Stimulated activated CD8-positive, alpha-beta memory T cell treated with anti-CD3 and anti-CD28 coated beads, Interleukin-4, amount 100 ng/mL, for 4 hours (primary cell): Measurements from ENCODE around the gene INSYN2A.

Source experiments
- DNase-seq, 2 donors: peaks; one replicate each; pipeline ENCODE4 v3.0.0-alpha.2; 2020; ENCODE audit warnings: low read depth in 2 of 2, low spot score in 1 of 2

INSYN2A gene

GRCh38 chr10:127196282-127197153 lies at the start of gene INSYN2A:
Gene INSYN2A, minus strand, starts transcription at chr10:127196591. Its CDS starts 20,196 bp downstream, at chr10:127176395.
- DNase-seq, result no peak

GRCh38 chr10:127245456-127245855 lies 49.1 kb upstream of the INSYN2A start:
- no peak for DNase-seq

GRCh38 chr10:127243490-127244272 lies 47.3 kb upstream of the INSYN2A start:
- DNase-seq, result no peak

GRCh38 chr10:127242914-127243313 lies 46.5 kb upstream of the INSYN2A start:
- no peak for DNase-seq

- DNase-seq, result no peak
Measured at GRCh38 chr10:127236266-127236665, 39.9 kb upstream of the INSYN2A start.

GRCh38 chr10:127234306-127234800 lies 38.0 kb upstream of the INSYN2A start:
- DNase-seq, result no peak

- no peak for DNase-seq
Measured at GRCh38 chr10:127228195-127228787, 31.9 kb upstream of the INSYN2A start.

GRCh38 chr10:127227663-127228062 lies 31.3 kb upstream of the INSYN2A start:
- no peak for DNase-seq

- DNase-seq, result no peak
Measured at GRCh38 chr10:127227027-127227426, 30.6 kb upstream of the INSYN2A start.

- DNase-seq, result no peak
Measured at GRCh38 chr10:127221281-127221680, 24.9 kb upstream of the INSYN2A start.

- DNase-seq, result no peak
Measured at GRCh38 chr10:127218658-127219057, 22.3 kb upstream of the INSYN2A start.

GRCh38 chr10:127216786-127217185 lies 20.4 kb upstream of the INSYN2A start:
- DNase-seq, result no peak

- DNase-seq, result no peak
Measured at GRCh38 chr10:127216274-127216673, 19.9 kb upstream of the INSYN2A start.

GRCh38 chr10:127215866-127216265 lies 19.5 kb upstream of the INSYN2A start:
- no peak for DNase-seq

GRCh38 chr10:127210936-127211466 lies 14.6 kb upstream of the INSYN2A start:
- DNase-seq, result no peak

- DNase-seq, result no peak
Measured at GRCh38 chr10:127207081-127207480, 10.7 kb upstream of the INSYN2A start.

- no peak for DNase-seq
Measured at GRCh38 chr10:127203067-127203466, 6.7 kb upstream of the INSYN2A start.

- DNase-seq, result no peak
Measured at GRCh38 chr10:127200646-127201045, 4.3 kb upstream of the INSYN2A start.

GRCh38 chr10:127198721-127199120 lies 2.3 kb upstream of the INSYN2A start:
- no peak for DNase-seq

- DNase-seq, result no peak
Measured at GRCh38 chr10:127198307-127198706, 1.9 kb upstream of the INSYN2A start.

- DNase-seq, result no peak
Measured at GRCh38 chr10:127197154-127197432, 702 bp upstream of the INSYN2A start.
